Testis (tissue), 3 donors: ENCODE measurements around the gene LRRFIP1. TPM values are rescaled to one million over a fixed set of nuclear protein-coding genes. Genes with fewer than 3 reads are reported as not detected.

Source experiments
- DNase-seq: peaks from one replicate; pipeline ENCODE4 v3.0.0-alpha.2; 2019
- H3K27ac ChIP-seq, 2 donors: fragments of 200-600 bp; sonication (generic); one replicate each; pipeline ENCODE4 v1.5.1; 2019
- H3K27me3 ChIP-seq: fragments of 200-600 bp; sonication (generic); one replicate; pipeline ENCODE4 v1.5.1; 2019
- H3K36me3 ChIP-seq: fragments of 200-600 bp; sonication (generic); one replicate; pipeline ENCODE4 v1.5.1; 2017; ENCODE audit warnings: low read depth; ENCODE audit errors: missing control alignments
- H3K4me1 ChIP-seq: fragments of 200-600 bp; sonication (generic); one replicate; pipeline ENCODE4 v1.5.1; 2019
- H3K4me3 ChIP-seq, 2 donors: fragments of 200-600 bp; sonication (generic); one replicate each; pipeline ENCODE4 v1.5.1; 2017 to 2019
- H3K9me3 ChIP-seq: fragments of 200-600 bp; sonication (generic); one replicate; pipeline ENCODE4 v1.5.1; 2017
- POLR2A ChIP-seq: fragments of 450-650 bp; IDR thresholded peaks from one replicate; pipeline ENCODE4 v1.6.1; 2017; ENCODE audit warnings: antibody characterized with exemption, mild to moderate bottlenecking, moderate library complexity
- WGBS, 2 donors: methylation state at CpG; one replicate each; pipeline ENCODE4 v1.1.5; 2018; 5-methylcytosine and 5-hydroxymethylcytosine counted together
- intact Hi-C: fragments of 100-400 bp; cut with DNase I; formaldehyde crosslinking; loops from one replicate; pipeline ENCODE4 v1.15.1; 2023; ENCODE audit warnings: low total_unique reads
- polyA plus RNA-seq: library from polyadenylated mRNA; stranded (reverse); fragments of 350-450 nt; fragmentation: Illumina TruSeq; extraction: RNeasy Lipid Tissue Mini Kit (QIAGEN cat#74804); gene quantifications from one replicate; pipeline ENCODE4 v1.2.3, GENCODE V29; 2014; ENCODE audit warnings: low read depth, low replicate concordance; ENCODE audit not compliant: insufficient read depth
- total RNA-seq, 2 donors: library from RNA; depleted of rRNA; stranded (reverse); fragments of >200 nt; gene quantifications; one replicate each; pipeline ENCODE4 v1.2.3, GENCODE V29; 2016
- TF ChIP-seq, protein P1 (sequence below), 3 experiments: fragments of 450-650 bp in 2 of 3; fragments of 200-600 bp in 1 of 3; sonication (generic) in 1 of 3; IDR thresholded peaks; one replicate each; pipeline ENCODE4 v1.5.1; 2016 to 2019; ENCODE audit warnings: antibody characterized with exemption in 3 of 3, mild to moderate bottlenecking in 2 of 3, moderate library complexity in 1 of 3

Gene LRRFIP1
- total and polyA plus RNA-seq, 3 donors from 2014 or later, result 17.4 to 33.5 (median 25.5) TPM

DNA sequence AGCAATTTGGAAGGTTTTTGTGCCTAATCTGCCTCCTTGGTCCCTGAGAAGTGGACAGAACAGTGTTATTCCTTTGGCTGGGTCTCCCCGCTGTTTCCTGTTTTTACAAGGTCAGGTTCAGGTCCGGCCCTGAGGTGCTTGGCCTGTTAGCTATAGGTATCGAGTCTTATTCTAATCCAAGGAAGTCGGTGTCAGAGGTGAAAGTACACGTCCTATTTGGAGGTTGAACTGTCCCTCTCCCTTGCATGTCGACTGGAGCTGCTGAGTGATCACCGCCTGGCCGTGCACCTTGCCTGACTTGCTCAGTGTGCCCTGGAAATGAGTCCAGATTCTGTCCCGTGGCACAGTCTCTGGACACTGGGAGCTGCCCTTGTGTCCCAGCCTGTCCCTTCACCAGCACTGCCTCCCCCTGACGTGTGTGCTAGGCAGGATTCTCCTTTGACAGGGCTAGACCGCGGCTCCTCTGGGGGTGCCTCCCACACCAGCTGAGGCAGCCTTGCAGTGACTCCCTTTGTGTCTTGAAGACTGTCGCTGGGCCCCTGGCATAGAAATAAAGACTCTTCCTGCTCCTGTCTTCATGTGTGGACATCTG lies 105.5 kb downstream of the LRRFIP1 start:
- peak; percentile 71 for DNase-seq
- H3K4me1 ChIP-seq, result peaks cover 14% of the 10 kb centered on the region
- no peaks in the 10 kb centered on the region for H3K27me3 ChIP-seq
- intact Hi-C loops, result no loop called here
- WGBS, 2 donors, result 41 to 47% methylated on average over 11 to 13 of the region's 13 CpGs
- no peaks in the 10 kb centered on the region for H3K36me3 ChIP-seq
- no peak overlapping the region for H3K27ac ChIP-seq
- no peaks in the 10 kb centered on the region for H3K9me3 ChIP-seq
- no peak for TF ChIP-seq POLR2A
- TF ChIP-seq, protein P1, sequence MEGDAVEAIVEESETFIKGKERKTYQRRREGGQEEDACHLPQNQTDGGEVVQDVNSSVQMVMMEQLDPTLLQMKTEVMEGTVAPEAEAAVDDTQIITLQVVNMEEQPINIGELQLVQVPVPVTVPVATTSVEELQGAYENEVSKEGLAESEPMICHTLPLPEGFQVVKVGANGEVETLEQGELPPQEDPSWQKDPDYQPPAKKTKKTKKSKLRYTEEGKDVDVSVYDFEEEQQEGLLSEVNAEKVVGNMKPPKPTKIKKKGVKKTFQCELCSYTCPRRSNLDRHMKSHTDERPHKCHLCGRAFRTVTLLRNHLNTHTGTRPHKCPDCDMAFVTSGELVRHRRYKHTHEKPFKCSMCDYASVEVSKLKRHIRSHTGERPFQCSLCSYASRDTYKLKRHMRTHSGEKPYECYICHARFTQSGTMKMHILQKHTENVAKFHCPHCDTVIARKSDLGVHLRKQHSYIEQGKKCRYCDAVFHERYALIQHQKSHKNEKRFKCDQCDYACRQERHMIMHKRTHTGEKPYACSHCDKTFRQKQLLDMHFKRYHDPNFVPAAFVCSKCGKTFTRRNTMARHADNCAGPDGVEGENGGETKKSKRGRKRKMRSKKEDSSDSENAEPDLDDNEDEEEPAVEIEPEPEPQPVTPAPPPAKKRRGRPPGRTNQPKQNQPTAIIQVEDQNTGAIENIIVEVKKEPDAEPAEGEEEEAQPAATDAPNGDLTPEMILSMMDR (IDR thresholded peaks at IDR 0.05), result no peak
- H3K4me3 ChIP-seq, result no peak overlapping the region

DNA sequence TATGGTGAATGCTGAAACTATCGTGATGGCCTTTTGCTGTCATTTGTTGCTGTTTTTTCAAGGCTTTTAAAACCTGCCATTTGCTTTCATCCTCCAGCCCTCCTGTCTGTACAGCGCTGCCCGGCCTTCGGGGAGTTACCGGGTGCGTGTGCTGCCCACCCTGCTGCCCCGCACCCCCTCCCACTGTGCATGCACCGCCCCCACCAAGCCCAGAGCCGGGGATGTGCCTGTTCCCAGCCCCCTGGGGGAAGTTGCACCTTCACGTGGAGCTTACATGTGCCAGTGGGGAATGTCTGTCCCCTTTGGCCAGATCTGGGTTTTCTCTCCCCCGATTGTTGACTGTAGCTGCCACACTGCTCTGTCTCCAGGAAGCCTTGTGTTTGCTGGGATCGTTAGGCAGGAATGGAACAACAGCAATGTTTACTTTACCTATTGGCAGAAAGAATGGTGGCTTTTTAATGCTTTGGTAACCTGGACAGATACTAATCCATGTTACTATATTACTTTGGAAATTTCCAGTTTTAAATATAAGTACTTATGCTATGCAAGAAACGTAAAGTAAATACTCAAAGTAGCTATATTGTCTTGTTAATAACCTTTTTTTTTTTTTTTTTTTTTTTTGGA lies 106.4 kb downstream of the LRRFIP1 start:
- Histone ChIP-seq H3K27ac (peak overlapping the region in 1 of 2 donors; percentile 22), H3K27me3 (no peaks in the 10 kb centered on the region), H3K4me3 (no peak overlapping the region), H3K9me3 (no peaks in the 10 kb centered on the region), H3K4me1 (peaks cover 14% of the 10 kb centered on the region), H3K36me3 (no peaks in the 10 kb centered on the region)
- no peak for DNase-seq
- no peak for TF ChIP-seq POLR2A
- TF ChIP-seq, protein P1 (IDR thresholded peaks at IDR 0.05), result no peak
- intact Hi-C loops, result no loop called here
- WGBS, 2 donors, result 41 to 47% methylated on average over 13 of the region's 13 CpGs

DNA sequence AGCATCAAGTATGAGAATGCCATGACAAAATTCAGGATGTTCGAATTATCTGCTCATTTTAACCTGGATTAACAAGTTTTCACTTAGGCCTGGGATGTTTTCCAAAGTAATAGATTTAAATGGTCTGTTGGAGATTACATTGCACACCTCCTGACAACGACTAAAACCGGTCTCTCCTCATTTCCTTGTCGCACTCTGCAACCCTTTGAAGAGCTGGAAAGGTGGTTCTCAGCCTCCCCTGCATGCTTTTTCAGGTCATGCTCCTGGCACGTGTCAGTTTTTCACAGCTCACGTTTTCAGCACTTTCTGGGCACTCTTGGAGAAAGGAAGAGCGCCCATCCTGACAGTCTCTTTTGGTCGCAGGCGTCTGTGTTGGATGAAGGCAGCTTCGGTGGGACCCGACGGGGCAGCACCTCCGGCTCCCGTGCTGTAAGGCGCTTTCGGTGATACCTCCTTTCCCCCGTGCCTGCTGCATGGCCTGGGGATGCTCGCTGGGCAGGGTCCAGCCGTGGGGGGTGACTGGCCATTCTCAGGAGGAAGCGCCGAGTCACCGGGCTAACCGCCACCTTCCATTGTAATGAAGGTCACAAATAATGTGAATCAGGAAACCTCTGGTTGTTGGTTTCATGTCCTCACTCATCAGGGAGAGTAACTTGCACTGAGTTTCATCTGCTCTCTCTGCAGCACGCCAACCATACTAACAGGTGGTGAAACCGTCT lies 107.7 kb downstream of the LRRFIP1 start:
- Histone ChIP-seq H3K27ac (no peak overlapping the region), H3K4me3 (no peak overlapping the region), H3K9me3 (no peaks in the 10 kb centered on the region), H3K27me3 (no peaks in the 10 kb centered on the region), H3K36me3 (no peaks in the 10 kb centered on the region), H3K4me1 (peaks cover 16% of the 10 kb centered on the region)
- intact Hi-C loops, result no loop called here
- DNase-seq, result no peak
- TF ChIP-seq, protein P1 (IDR thresholded peaks at IDR 0.05), result no peak
- TF ChIP-seq POLR2A, result no peak
- WGBS, 2 donors, result 87 to 93% methylated on average over 25 of the region's 25 CpGs

DNA sequence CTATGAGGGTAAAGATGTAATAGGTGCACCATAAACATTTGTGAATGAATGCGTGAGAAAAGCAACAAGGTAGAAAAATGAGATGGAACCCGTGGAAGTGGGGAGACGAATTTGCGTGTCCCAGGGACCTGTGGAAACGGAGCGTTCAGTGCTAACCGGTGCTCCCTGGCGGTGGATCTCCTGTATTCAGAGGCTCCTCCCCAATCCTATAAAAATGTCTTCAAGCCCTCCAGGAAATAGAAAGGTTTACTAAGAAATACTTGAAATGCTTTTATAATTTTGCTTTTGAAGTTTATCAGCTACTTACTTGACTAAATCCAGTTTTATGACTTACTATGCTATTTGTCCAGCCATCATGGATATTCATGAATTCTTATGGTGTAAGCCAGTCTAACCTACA lies 108.4 kb downstream of the LRRFIP1 start:
- H3K9me3 ChIP-seq, result no peaks in the 10 kb centered on the region
- no peaks in the 10 kb centered on the region for H3K27me3 ChIP-seq
- no peak overlapping the region for H3K27ac ChIP-seq
- peaks cover 16% of the 10 kb centered on the region for H3K4me1 ChIP-seq
- no peak overlapping the region for H3K4me3 ChIP-seq
- H3K36me3 ChIP-seq, result no peaks in the 10 kb centered on the region
- no peak for DNase-seq
- no peak for TF ChIP-seq POLR2A
- TF ChIP-seq, protein P1 (IDR thresholded peaks at IDR 0.05), result no peak
- WGBS, 2 donors, result 85 to 90% methylated on average over 8 of the region's 8 CpGs
- intact Hi-C loops, result no loop called here
